Measurements from ENCODE around the gene CIAO3. TPM values are rescaled to one million over a fixed set of nuclear protein-coding genes. Genes with fewer than 3 reads are reported as not detected.

CIAO3 gene
- total RNA-seq, 1 experiment from 2014 or later = 21.9 TPM

DNA sequence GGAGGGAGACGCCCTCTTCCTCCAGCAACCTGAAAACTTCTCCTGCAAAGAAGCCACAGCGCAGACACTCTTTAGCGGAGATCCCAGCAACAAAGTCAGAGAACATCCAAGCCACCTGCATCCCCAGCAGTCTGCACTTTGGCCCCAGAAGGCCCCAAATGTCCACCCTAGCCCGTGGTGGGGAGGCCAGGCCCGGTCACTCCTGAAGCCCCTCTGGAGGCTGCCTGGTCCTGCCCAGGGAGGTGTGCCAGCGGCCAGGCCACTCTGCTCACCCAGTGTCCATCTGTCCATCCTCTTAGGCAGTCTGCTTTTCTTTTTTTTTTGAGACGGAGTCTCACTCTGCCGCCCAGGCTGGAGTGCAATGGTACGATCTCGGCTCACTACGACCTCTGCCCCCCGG lies 8.5 kb downstream of the CIAO3 start:
- Histone ChIP-seq H2BK120ac (ENCODE audit: low read depth, low read length, poor library complexity, severe bottlenecking) (no peak overlapping the region), H3K79me2 (ENCODE audit: insufficient read depth, low read length) (no peaks in the 10 kb centered on the region), H3K9ac (ENCODE audit: extremely low read depth, insufficient read length, low read length) (no peak overlapping the region), H3K14ac (ENCODE audit: insufficient read depth, low read length) (no peak overlapping the region), H2AFZ (ENCODE audit: low read length) (no peak overlapping the region), H3K27me3 (ENCODE audit: insufficient read depth, low read length) (no peaks in the 10 kb centered on the region), H3K79me1 (ENCODE audit: insufficient read depth, low read depth, low read length, poor library complexity, severe bottlenecking) (no peaks in the 10 kb centered on the region), H3K4me1 (ENCODE audit: insufficient read depth, low read length) (no peaks in the 10 kb centered on the region), H4K91ac (ENCODE audit: insufficient read length, low read depth, low read length) (no peak overlapping the region), H3K4ac (ENCODE audit: low read depth, low read length) (no peak overlapping the region), H3K23ac (ENCODE audit: insufficient read length, low read depth, low read length) (no peak overlapping the region), H4K5ac (ENCODE audit: insufficient read length, low read depth, low read length) (no peak overlapping the region), H3K23me2 (ENCODE audit: insufficient read length, low read depth, low read length, poor library complexity, severe bottlenecking) (peaks cover 9% of the 10 kb centered on the region), H3K9me3 (ENCODE audit: control insufficient read depth, low read depth, low read length) (no peaks in the 10 kb centered on the region), H2BK12ac (ENCODE audit: insufficient read length, low read depth, low read length) (no peak overlapping the region), H3K27ac (ENCODE audit: insufficient read length, low read depth, low read length) (no peak overlapping the region), H2BK5ac (ENCODE audit: insufficient read length, low read length) (no peak overlapping the region), H2AK5ac (ENCODE audit: insufficient read length, low read length) (no peak overlapping the region), H3K56ac (ENCODE audit: insufficient read length, low read depth, low read length) (no peak overlapping the region), H4K8ac (replicated peaks; ENCODE audit: insufficient read length, low read depth, low read length) (no peak overlapping the region), H4K20me1 (ENCODE audit: control insufficient read depth, insufficient read depth, insufficient read length) (no peaks in the 10 kb centered on the region), H2BK20ac (ENCODE audit: low read depth, low read length, poor library complexity, severe bottlenecking) (no peak overlapping the region), H3K18ac (ENCODE audit: insufficient read length, low read depth, low read length) (no peak overlapping the region), H2BK15ac (ENCODE audit: low read depth, low read length) (no peak overlapping the region), H3K4me2 (ENCODE audit: insufficient read depth, insufficient read length, low read length) (no peak overlapping the region), H3T11ph (ENCODE audit: low read length) (no peak overlapping the region)
- H3K27me3 Mint-ChIP-seq (ENCODE audit: low read depth) = no peaks in the 10 kb centered on the region
- H3K36me3 Mint-ChIP-seq (ENCODE audit: insufficient read depth in 1 of 3, low read depth in 3 of 3) = peaks cover 3 to 30% (median 18%) of the 10 kb centered on the region in 3 experiments; a peak in 6 of 7 replicates
- no peak overlapping the region for H3K4me3 Mint-ChIP-seq
- H3K4me1 Mint-ChIP-seq = peaks cover under 1% of the 10 kb centered on the region in 2 experiments; a peak in 2 of 4 replicates
- no peak for DNase-seq
- H3K27ac Mint-ChIP-seq = no peak overlapping the region
- WGBS (ENCODE audit: extremely low coverage, insufficient read length, low lambda C conversion rate) = no CpG with 5 or more reads among the region's 12 CpGs
- no peaks in the 10 kb centered on the region for H3K9me3 Mint-ChIP-seq
- TF ChIP-seq, protein P1, sequence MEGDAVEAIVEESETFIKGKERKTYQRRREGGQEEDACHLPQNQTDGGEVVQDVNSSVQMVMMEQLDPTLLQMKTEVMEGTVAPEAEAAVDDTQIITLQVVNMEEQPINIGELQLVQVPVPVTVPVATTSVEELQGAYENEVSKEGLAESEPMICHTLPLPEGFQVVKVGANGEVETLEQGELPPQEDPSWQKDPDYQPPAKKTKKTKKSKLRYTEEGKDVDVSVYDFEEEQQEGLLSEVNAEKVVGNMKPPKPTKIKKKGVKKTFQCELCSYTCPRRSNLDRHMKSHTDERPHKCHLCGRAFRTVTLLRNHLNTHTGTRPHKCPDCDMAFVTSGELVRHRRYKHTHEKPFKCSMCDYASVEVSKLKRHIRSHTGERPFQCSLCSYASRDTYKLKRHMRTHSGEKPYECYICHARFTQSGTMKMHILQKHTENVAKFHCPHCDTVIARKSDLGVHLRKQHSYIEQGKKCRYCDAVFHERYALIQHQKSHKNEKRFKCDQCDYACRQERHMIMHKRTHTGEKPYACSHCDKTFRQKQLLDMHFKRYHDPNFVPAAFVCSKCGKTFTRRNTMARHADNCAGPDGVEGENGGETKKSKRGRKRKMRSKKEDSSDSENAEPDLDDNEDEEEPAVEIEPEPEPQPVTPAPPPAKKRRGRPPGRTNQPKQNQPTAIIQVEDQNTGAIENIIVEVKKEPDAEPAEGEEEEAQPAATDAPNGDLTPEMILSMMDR (conservative IDR thresholded peaks at IDR 0.05) = no peak

All from H9 (cell line).